Neural crest cell (in vitro differentiated cells): ENCODE results near the gene PCBP3. TPM values are rescaled to one million over a fixed set of nuclear protein-coding genes. Genes with fewer than 3 reads are reported as not detected.

Experiments used
- DNase-seq: peaks from one replicate; pipeline ENCODE4 v3.0.0; 2021; ENCODE audit warnings: low read depth, mixed read lengths, low spot score
- H3K27ac Mint-ChIP-seq: one replicate; pipeline ENCODE4 v1.8.0; 2021; ENCODE audit warnings: mild to moderate bottlenecking, mixed read lengths; ENCODE audit not compliant: unreplicated experiment
- H3K27me3 Mint-ChIP-seq: 2 replicates; pipeline ENCODE4 v1.8.0; 2021; ENCODE audit warnings: low read depth, mild to moderate bottlenecking, mixed read lengths
- H3K36me3 Mint-ChIP-seq: 2 replicates; pipeline ENCODE4 v1.8.0; 2021; ENCODE audit warnings: low read depth, mild to moderate bottlenecking, mixed read lengths
- H3K4me1 Mint-ChIP-seq: 2 replicates; pipeline ENCODE4 v1.8.0; 2021; ENCODE audit warnings: mixed read lengths
- H3K4me3 Mint-ChIP-seq: one replicate; pipeline ENCODE4 v1.8.0; 2021; ENCODE audit warnings: mild to moderate bottlenecking, mixed read lengths
- H3K9me3 Mint-ChIP-seq: 2 replicates; pipeline ENCODE4 v1.8.0; 2021; ENCODE audit warnings: mixed read lengths
- CTCF ChIP-seq: fragments of 200-600 bp; sonication (generic); conservative IDR thresholded peaks from 2 replicates; pipeline ENCODE4 v1.5.0; 2021; ENCODE audit warnings: antibody characterized with exemption, mild to moderate bottlenecking
- total RNA-seq: library from RNA; stranded (reverse); gene quantifications from 2 replicates; pipeline ENCODE4 v1.2.1, GENCODE V29; 2021

The PCBP3 gene
- total RNA-seq, 1 donor from 2014 or later: 5.1 TPM

GRCh38 chr21:45962531-45963231 lies 319.2 kb downstream of the PCBP3 start:
- no peak for DNase-seq
- Mint-ChIP-seq H3K27ac (no peak overlapping the region), H3K9me3 (peaks cover 17% of the 10 kb centered on the region), H3K36me3 (peaks cover 7% of the 10 kb centered on the region), H3K4me1 (no peaks in the 10 kb centered on the region), H3K27me3 (peaks cover 4% of the 10 kb centered on the region), H3K4me3 (no peak overlapping the region)
- no peak for TF ChIP-seq CTCF

- DNase-seq: no peak
- Mint-ChIP-seq H3K4me1 (no peaks in the 10 kb centered on the region), H3K36me3 (peaks cover 7% of the 10 kb centered on the region), H3K9me3 (peaks cover 17% of the 10 kb centered on the region), H3K4me3 (no peak overlapping the region), H3K27me3 (peaks cover 4% of the 10 kb centered on the region), H3K27ac (no peak overlapping the region)
- TF ChIP-seq CTCF: no peak
Observed at GRCh38 chr21:45963232-45963570, 319.7 kb downstream of the PCBP3 start.

GRCh38 chr21:45964649-45965048 lies 321.1 kb downstream of the PCBP3 start:
- H3K36me3 Mint-ChIP-seq: peaks cover 4% of the 10 kb centered on the region
- H3K4me1 Mint-ChIP-seq: no peaks in the 10 kb centered on the region
- no peak for DNase-seq
- peaks cover 17% of the 10 kb centered on the region for H3K9me3 Mint-ChIP-seq
- H3K4me3 Mint-ChIP-seq: no peak overlapping the region
- TF ChIP-seq CTCF: no peak
- no peak overlapping the region for H3K27ac Mint-ChIP-seq
- no peaks in the 10 kb centered on the region for H3K27me3 Mint-ChIP-seq

GRCh38 chr21:45965084-45965809 lies 321.7 kb downstream of the PCBP3 start:
- peaks cover 4% of the 10 kb centered on the region for H3K36me3 Mint-ChIP-seq
- no peak overlapping the region for H3K4me3 Mint-ChIP-seq
- no peak for DNase-seq
- peaks cover 2% of the 10 kb centered on the region for H3K27me3 Mint-ChIP-seq
- no peak overlapping the region for H3K27ac Mint-ChIP-seq
- no peak for TF ChIP-seq CTCF
- peaks cover 4% of the 10 kb centered on the region for H3K4me1 Mint-ChIP-seq
- peaks cover 17% of the 10 kb centered on the region for H3K9me3 Mint-ChIP-seq

- no peak for DNase-seq
- H3K4me1 Mint-ChIP-seq: peaks cover 4% of the 10 kb centered on the region
- peaks cover 2% of the 10 kb centered on the region for H3K27me3 Mint-ChIP-seq
- no peak for TF ChIP-seq CTCF
- no peaks in the 10 kb centered on the region for H3K36me3 Mint-ChIP-seq
- no peak overlapping the region for H3K27ac Mint-ChIP-seq
- H3K4me3 Mint-ChIP-seq: no peak overlapping the region
- peaks cover 8% of the 10 kb centered on the region for H3K9me3 Mint-ChIP-seq
Observed at GRCh38 chr21:45966791-45967394, 323.4 kb downstream of the PCBP3 start.
